Calu3 (cell line): ENCODE measurements around the gene TLK2. TPM values are rescaled to one million over a fixed set of nuclear protein-coding genes. Genes with fewer than 3 reads are reported as not detected.
"Not testable (repeated sequence)": the region's sequence is repeated elsewhere in the genome, so short reads cannot be mapped to it uniquely, and the experiment has no call there.

Source experiments
- Bru-seq: library from RNA; stranded (reverse); fragments of 400-500 nt; gene quantifications from one replicate; lab custom pipeline; 2021; lab: Mats Ljungman, UMichigan
- BruChase-seq, 2 experiments: library from RNA; stranded (reverse); fragments of 400-500 nt; gene quantifications; one replicate each; lab custom pipeline; 2021; lab: Mats Ljungman, UMichigan
- BruUV-seq: library from RNA; stranded (reverse); fragments of 400-500 nt; replicated peaks from 2 replicates; lab custom pipeline; 2021; lab: Mats Ljungman, UMichigan
- CTCF ChIA-PET: fragments of 300-600 bp; sonication (Branson Sonifier 250); formaldehyde crosslinking; loops from one replicate; lab custom pipeline; 2022; ENCODE audit warnings: antibody characterized with exemption; lab: Charles Lee
- DNase-seq: peaks from one replicate; pipeline ENCODE4 v3.0.0; 2022
- H3K27ac Mint-ChIP-seq: one replicate; pipeline ENCODE4 v1.8.0; 2022; ENCODE audit warnings: mixed read lengths; ENCODE audit not compliant: unreplicated experiment
- H3K27me3 Mint-ChIP-seq: one replicate; pipeline ENCODE4 v1.8.0; 2022; ENCODE audit warnings: mixed read lengths; ENCODE audit not compliant: unreplicated experiment
- H3K36me3 Mint-ChIP-seq: one replicate; pipeline ENCODE4 v1.8.0; 2022; ENCODE audit warnings: mild to moderate bottlenecking, moderate library complexity, mixed read lengths; ENCODE audit not compliant: insufficient read depth, unreplicated experiment
- H3K4me1 Mint-ChIP-seq: one replicate; pipeline ENCODE4 v1.8.0; 2022; ENCODE audit warnings: mild to moderate bottlenecking, low read depth, mixed read lengths; ENCODE audit not compliant: unreplicated experiment
- H3K4me3 Mint-ChIP-seq: one replicate; pipeline ENCODE4 v1.8.0; 2022; ENCODE audit warnings: mild to moderate bottlenecking, low read depth, moderate library complexity, mixed read lengths; ENCODE audit not compliant: unreplicated experiment
- H3K9me3 Mint-ChIP-seq: one replicate; pipeline ENCODE4 v1.8.0; 2022; ENCODE audit warnings: low read depth, mixed read lengths; ENCODE audit not compliant: unreplicated experiment
- CTCF ChIP-seq: fragments of 200-600 bp; IDR thresholded peaks from one replicate; pipeline ENCODE4 v1.8.0; 2022; ENCODE audit warnings: antibody characterized with exemption; ENCODE audit not compliant: unreplicated experiment
- intact Hi-C: fragments of 100-400 bp; cut with micrococcal nuclease; formaldehyde crosslinking; loops from one replicate; pipeline ENCODE4 v1.10.0; 2022; ENCODE audit not compliant: unreplicated experiment
- long read RNA-seq: library from polyadenylated mRNA; stranded (forward); transcript quantifications from one replicate; pipeline ENCODE4 v2.0.0, GENCODE V29; 2022
- total RNA-seq: library from RNA; stranded (reverse); gene quantifications from 2 replicates; pipeline ENCODE4 v1.2.3, GENCODE V29; 2022

The TLK2 gene
- total RNA-seq: 25.1 and 26.3 TPM in 2 replicates
- Bru-seq, nascent RNA: percentile 74 among the genes with signal in this experiment
- BruChase-seq, experiment 1, labeled RNA remaining after a 6-hour chase: percentile 58 among the genes with signal in this experiment
- BruChase-seq, experiment 2, labeled RNA remaining after a 2-hour chase: percentile 58 among the genes with signal in this experiment
- long read RNA-seq, partial matches to known transcripts: 2 of 12 reads
- long read RNA-seq, other reads (novel, unspliced or antisense): 5 of 12 reads

- BruUV-seq: no TSS peak
- H3K27ac Mint-ChIP-seq: peak within 1 kb of the TSS; percentile 87
- no peak for TF ChIP-seq CTCF
- H3K27me3 Mint-ChIP-seq: no peaks in the 10 kb centered on the region
- peaks cover 9% of the 10 kb centered on the region for H3K36me3 Mint-ChIP-seq
- CTCF ChIA-PET: no interaction called here
- intact Hi-C loops: no loop called here
- no peaks in the 10 kb centered on the region for H3K4me1 Mint-ChIP-seq
- peak; percentile 75 for DNase-seq
- H3K9me3 Mint-ChIP-seq: no peaks in the 10 kb centered on the region
- H3K4me3 Mint-ChIP-seq: peak within 1 kb of the TSS; percentile 75
Measured at GRCh38 chr17:62478424-62478879, at the start of gene TLK2. Gene TLK2, plus strand, starts transcription at chr17:62478825. Its CDS starts 2,301 bp downstream, at chr17:62481126.

GRCh38 chr17:62435251-62435650 lies 43.4 kb upstream of the TLK2 start:
- H3K27ac Mint-ChIP-seq, BruUV-seq, H3K36me3 Mint-ChIP-seq, H3K4me3 Mint-ChIP-seq, H3K4me1 Mint-ChIP-seq, CTCF ChIA-PET, DNase-seq, intact Hi-C loops, H3K9me3 Mint-ChIP-seq, H3K27me3 Mint-ChIP-seq: not testable (repeated sequence)

- CTCF ChIA-PET: not testable (repeated sequence)
Measured at GRCh38 chr17:62441181-62441580, 37.4 kb upstream of the TLK2 start.

GRCh38 chr17:62444063-62444462 lies 34.6 kb upstream of the TLK2 start:
- intact Hi-C loops: no loop called here
- no peaks in the 10 kb centered on the region for H3K27me3 Mint-ChIP-seq
- no peak for DNase-seq
- H3K9me3 Mint-ChIP-seq: no peaks in the 10 kb centered on the region
- H3K4me3 Mint-ChIP-seq: no peak overlapping the region
- no peak overlapping the region for H3K27ac Mint-ChIP-seq
- H3K36me3 Mint-ChIP-seq: peaks cover 15% of the 10 kb centered on the region
- no TSS peak for BruUV-seq
- CTCF ChIA-PET: no interaction called here
- TF ChIP-seq CTCF: no peak
- no peaks in the 10 kb centered on the region for H3K4me1 Mint-ChIP-seq

More at GRCh38 chr17:62441181-62441580, 37.4 kb upstream of the TLK2 start:
- DNase-seq, BruUV-seq, H3K4me1 Mint-ChIP-seq, H3K36me3 Mint-ChIP-seq, H3K27me3 Mint-ChIP-seq, H3K27ac Mint-ChIP-seq, intact Hi-C loops, H3K9me3 Mint-ChIP-seq, H3K4me3 Mint-ChIP-seq: not testable (repeated sequence)

GRCh38 chr17:62445791-62446190 lies 32.8 kb upstream of the TLK2 start:
- H3K27ac Mint-ChIP-seq, intact Hi-C loops, DNase-seq, H3K4me1 Mint-ChIP-seq, BruUV-seq, H3K4me3 Mint-ChIP-seq, CTCF ChIA-PET, H3K9me3 Mint-ChIP-seq, H3K36me3 Mint-ChIP-seq, H3K27me3 Mint-ChIP-seq: not testable (repeated sequence)

GRCh38 chr17:62452195-62452594 lies 26.4 kb upstream of the TLK2 start:
- H3K27me3 Mint-ChIP-seq, DNase-seq, intact Hi-C loops, H3K36me3 Mint-ChIP-seq, CTCF ChIA-PET, BruUV-seq, H3K9me3 Mint-ChIP-seq, H3K4me1 Mint-ChIP-seq, H3K27ac Mint-ChIP-seq, H3K4me3 Mint-ChIP-seq: not testable (repeated sequence)

- CTCF ChIA-PET, H3K4me3 Mint-ChIP-seq, DNase-seq, H3K9me3 Mint-ChIP-seq, H3K4me1 Mint-ChIP-seq, intact Hi-C loops, H3K27ac Mint-ChIP-seq, H3K36me3 Mint-ChIP-seq, H3K27me3 Mint-ChIP-seq, BruUV-seq: not testable (repeated sequence)
Measured at GRCh38 chr17:62453041-62453440, 25.6 kb upstream of the TLK2 start.

GRCh38 chr17:62453656-62454055 lies 25.0 kb upstream of the TLK2 start:
- DNase-seq, H3K4me1 Mint-ChIP-seq, H3K36me3 Mint-ChIP-seq, H3K9me3 Mint-ChIP-seq, intact Hi-C loops, H3K4me3 Mint-ChIP-seq, H3K27me3 Mint-ChIP-seq, BruUV-seq, H3K27ac Mint-ChIP-seq: not testable (repeated sequence)
- CTCF ChIA-PET: interaction anchor here (1.2 kb wide), 1 partner anchor 17 kb away, joined by 4 read pairs; no protein-coding TSS in a partner anchor
